Measurements from ENCODE around the gene PTGER3.

GRCh38 chr1:71072273-71072672, 24.7 kb upstream of the PTGER3 start:
- TF ChIP-seq CTCF (IDR thresholded peaks at IDR 0.05) (no peak), POLR2A (IDR thresholded peaks at IDR 0.05) (no peak)

Data from testis (tissue), 2 donors.